CD4-positive, alpha-beta T cell treated with Interleukin-4 for 4 hours (primary cell): ENCODE measurements around the gene KRT17.
"Not testable (repeated sequence)": the region's sequence is repeated elsewhere in the genome, so short reads cannot be mapped to it uniquely, and the experiment has no call there.

Experiments used
- DNase-seq: peaks from one replicate; pipeline ENCODE4 v3.0.0-alpha.2; 2020

The KRT17 gene

DNA sequence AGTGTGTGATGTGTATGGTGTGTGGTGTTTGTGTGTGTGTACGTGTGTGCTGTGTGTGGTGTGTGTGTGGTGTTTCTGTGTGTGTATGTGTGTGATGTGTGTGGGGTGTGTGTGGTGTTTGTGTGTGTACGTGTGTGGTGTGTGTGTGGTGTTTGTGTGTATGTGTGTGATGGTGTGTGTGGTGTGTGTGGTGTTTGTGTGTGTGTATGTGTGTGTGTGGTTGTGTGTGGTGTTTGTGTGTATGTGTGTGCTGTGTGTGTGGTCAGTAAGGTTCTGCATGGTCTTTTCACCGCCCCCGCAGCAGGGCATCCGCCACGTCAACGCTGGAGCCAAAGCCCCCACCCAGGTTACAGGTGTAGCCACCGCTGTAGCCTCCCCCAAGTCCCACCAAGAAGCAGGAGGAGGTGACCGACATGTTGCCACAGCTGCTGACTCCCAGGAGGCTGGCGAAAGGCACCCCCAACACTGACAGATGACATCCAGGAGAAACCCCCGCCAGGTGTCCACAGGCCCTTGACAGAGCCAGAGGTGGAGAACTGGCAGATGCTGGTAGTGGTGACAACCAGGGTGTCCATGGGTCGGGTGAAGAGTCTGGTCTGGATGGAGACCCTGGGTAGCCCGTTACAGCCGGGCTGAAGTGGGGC is 9.3 kb upstream of the KRT17 start:
- DNase-seq, result no peak

DNA sequence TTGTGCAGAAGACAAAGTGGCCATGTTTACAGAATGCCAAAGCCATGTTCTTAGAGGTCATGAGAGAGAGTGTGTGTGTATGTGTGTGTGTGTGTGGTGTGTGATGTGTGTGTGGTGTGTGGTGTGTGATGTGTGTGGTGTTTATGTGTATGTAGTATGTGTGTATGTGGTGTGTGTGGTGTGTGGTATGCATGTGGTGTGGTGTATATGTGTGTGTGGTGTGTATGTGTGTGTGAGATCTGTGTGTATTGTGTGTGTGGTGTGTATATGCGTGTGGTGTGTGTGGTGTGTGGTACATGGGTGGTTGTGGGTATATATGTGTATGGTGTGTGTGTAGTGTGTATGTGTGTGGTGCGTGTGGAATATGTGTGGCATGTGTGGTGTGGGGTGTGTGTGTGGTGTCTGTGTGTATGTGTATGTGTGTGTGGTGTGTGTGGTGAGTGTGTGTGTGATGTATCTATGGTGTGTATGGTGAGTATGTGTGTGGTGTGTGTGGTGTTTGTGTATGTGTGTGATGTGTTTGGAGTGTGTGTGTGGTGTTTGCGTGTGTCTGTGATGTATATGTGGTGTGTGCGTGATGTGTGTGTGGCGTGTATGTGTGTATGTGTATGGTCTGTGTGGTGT is 8.2 kb upstream of the KRT17 start:
- no peak for DNase-seq

DNA sequence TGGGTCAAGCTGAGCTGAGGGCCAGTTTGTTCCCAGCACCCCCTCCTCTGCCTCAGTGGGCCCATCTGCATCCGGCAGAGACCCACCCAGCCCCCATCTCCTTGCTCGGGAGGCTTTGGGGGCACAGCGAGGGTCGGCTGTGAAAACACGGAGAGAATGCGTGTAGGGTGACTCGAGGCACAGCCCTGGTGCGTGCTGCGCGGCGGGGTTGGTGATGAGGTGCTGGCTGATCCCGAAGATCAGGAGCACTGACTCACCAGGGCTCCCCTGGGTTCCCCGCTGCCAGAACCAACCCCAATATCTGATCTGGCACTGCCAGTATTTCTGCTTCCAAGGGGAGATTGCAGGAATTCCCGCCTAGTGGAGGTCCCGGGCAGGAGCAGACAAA is 7.5 kb upstream of the KRT17 start:
- DNase-seq, result no peak

GRCh38 chr17:41631025-41631897 is 6.9 kb upstream of the KRT17 start:
- no peak for DNase-seq

- DNase-seq, result no peak
Observed at GRCh38 chr17:41629826-41630670, 5.7 kb upstream of the KRT17 start.

DNA sequence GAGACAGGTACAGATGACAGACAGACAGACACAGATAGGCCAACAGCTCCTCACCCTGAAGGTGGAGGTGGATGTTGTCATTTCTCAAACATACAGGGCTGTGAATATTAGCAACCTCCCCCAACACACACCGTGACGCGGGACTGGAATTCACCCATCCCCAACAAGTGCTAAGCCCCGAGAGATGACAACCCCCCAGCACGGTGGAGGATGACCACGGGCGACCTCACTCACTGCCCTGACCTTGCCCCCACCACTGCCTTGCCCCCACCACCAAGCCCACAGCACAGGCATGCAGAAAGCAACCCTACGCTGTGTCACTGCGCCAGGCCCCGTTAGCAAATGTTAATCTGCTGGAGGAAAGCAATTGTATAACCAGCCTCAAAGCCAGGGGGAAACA is 4.9 kb upstream of the KRT17 start:
- DNase-seq, result no peak

GRCh38 chr17:41628621-41629255 is 4.4 kb upstream of the KRT17 start:
- DNase-seq, result not testable (repeated sequence)

GRCh38 chr17:41628073-41628370 is 3.6 kb upstream of the KRT17 start:
- not testable (repeated sequence) for DNase-seq

DNA sequence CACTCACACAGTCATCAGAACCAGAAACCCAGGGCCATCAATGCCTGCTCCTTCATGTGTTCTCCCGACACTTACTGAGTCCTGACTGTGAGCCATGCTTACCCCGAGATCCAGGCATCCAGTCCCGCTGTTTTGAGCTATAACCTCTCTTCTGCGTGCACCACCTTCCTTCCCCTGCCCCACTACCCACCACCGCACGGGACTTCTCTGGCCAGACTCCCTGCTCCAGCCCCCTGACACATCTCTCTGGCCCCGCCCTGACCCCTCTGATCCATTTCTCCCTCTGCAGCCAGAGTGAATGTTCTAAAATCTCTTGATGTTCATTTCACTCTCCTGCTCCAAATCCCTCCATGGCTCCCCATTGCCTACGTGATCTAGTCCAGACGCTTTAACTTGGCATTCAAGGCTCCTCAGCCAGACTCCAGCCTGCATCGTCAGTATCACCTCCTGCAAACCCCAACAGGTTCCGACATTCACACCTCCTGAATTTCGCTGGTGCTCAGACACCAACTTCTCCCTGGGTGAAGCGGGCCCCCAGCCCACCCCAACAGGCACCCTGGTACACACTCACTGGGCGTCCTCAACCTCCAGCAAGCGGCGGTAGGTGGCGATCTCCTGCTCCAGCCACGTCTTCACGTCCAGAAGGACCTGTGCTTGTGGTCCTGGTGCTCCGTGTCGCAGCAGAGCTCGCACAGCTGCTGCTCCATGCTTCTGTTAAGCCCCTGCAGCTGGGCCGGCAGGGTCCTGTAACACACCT is 3.1 kb upstream of the KRT17 start:
- no peak for DNase-seq

DNA sequence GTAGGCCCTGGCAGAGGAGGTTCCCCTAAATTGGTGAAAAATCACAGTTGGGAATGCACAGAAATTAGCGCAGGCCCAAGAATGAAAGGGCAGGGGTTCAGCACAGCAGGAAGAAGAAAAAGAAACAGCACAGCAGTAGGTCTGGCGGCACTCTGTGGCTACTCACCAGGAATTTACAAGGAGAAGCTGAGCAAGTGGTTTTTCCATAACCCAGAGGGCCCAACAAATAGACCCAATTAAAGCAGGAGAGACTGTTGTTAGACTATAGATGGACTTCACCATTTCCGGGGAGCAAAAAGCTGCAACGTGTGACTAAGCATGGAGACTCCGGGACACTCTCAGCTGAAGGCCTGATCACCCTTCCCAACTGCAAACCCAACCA is 2.5 kb upstream of the KRT17 start:
- DNase-seq, result not testable (repeated sequence)

DNA sequence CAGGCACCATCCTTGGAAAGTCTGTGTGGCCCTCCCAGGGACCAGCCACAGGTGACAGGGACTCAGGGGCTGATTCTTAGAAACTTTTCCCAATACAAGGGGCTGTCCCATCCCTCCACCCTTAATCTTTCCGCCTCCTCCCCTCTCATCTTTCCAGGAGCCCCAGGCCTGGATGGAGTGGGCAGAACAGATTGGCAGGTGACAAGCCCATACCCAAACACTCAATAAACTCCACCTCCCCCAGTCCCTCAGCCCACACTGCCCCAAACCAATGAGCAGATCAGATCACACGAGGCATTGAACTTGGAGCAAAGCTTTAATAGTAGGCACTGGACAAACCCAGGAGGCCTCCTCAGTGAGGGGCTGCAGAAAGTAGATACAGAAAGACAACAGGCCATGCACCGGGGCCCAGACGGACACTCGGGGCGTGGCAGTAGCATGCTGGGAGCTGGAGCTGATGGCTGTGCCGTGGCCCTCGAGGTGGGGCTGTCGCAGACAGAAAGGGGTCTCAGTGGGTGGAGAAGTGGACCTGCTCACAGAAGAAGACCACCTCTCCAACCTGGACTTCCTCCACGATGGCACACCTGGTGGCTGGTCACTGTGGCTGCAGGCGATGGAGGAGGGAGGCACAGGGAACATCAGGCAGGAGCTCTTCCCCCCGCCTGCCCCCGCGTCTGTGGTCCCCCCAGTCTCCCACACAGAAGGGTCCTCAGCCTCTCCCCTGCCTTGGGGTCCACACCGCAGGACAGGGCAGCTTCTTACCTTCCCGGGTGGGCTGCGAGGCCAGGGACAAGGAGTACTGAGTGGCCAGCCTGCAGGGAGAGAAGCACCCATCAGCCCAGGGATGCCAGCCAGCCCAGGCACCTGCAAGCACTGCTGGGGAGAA is 1.9 kb upstream of the KRT17 start:
- DNase-seq, result not testable (repeated sequence)

DNA sequence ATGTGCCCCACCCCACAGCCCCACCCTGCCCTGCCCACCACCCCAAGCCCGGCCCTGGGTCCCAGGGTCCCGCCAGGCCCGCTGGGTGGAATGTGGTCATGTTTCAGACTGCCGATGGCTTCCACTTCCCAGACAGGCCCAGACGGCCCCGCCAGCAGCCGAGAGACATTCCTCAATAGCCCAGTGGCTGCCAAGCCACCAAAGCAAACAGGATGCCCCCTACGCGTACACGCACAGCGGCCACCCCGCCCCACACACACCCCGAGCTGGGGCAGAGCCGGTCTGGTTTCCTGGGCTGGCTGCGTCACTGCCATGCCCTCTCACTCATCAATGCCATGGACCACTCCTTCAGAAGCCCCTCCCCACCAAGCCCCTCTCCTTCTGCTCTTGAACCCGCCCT is 1.2 kb upstream of the KRT17 start:
- no peak for DNase-seq

- DNase-seq, result not testable (repeated sequence)
Observed at GRCh38 chr17:41623184-41623861, 1.1 kb downstream of the KRT17 start.

DNA sequence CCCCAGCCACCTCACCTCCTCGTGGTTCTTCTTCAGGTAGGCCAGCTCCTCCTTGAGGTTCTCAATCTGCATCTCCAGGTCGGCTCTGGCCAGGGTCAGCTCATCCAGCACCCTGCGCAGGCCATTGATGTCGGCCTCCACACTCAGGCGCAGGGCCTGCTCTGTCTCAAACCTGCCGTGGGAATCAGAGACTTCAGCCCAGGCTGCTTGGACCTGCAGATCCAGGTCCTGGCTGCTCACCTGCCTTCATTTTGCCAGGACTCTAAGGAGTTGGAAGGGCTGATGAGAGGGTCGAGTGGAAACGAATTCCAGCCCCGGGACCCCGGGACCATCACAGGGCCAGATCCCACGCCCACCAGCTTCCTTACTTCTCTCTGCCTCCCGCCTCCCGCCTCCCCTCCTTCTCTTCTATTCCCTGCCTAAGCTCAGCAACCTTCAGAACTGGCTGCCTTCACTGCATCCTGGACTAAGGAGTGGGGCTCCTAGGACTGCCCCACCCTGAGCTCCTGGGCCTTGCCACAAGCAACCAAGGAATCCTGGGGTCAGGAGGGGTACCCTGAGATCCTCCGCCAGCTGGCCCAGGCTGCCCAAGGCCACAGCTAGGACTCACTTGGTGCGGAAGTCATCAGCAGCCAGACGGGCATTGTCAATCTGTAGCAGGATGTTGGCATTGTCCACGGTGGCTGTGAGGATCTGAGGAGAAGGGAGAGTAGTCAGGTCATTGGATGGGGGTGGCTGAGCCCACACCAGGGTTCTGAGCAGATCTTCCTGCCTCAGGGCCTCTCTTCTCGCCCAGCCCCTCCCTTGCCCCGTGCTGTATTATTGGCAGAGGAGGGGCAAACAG is 1.8 kb downstream of the KRT17 start:
- DNase-seq, result not testable (repeated sequence)

DNA sequence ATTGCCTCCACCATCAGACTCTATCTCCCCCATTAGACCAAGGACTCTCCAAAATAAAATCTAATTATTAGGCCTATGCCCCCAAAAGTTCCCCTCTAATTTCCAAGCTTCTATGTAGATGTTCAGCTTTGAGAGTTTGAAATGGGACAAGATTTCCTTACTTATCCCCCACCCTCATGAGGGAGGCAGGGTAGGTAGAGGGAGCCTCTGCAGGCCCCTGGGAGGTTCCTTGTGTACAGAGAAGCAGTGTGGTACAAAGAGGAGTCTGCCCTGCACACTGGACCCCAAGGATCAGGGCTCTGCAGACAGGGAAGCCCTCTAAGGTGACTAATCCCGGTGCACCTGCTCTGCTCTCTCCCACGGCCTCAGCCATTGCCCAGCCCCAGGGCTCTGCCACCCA is 2.5 kb downstream of the KRT17 start:
- no peak for DNase-seq

DNA sequence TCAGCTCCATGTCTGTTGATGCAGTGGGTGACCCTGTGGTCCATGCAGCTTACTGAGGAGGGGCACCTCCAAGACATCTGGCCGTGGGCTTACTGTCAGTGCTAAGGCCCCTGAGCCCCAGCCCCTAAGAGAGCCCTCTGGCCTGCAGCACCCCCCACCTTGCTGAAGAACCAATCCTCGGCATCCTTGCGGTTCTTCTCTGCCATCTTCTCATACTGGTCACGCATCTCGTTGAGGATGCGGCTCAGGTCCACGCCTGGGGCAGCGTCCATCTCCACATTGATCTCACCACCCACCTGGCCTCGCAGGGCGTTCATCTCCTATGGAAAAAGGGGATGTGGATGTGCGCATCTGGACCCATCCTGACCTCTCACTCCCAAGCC is 2.9 kb downstream of the KRT17 start:
- DNase-seq, result not testable (repeated sequence)

- DNase-seq, result no peak
Observed at GRCh38 chr17:41620583-41621434, 3.6 kb downstream of the KRT17 start.

GRCh38 chr17:41619927-41620582 is 4.3 kb downstream of the KRT17 start:
- DNase-seq, result not testable (repeated sequence)
